Astrocyte (in vitro differentiated cells and primary cell): ENCODE data around the gene AKAIN1. TPM values are rescaled to one million over a fixed set of nuclear protein-coding genes. Genes with fewer than 3 reads are reported as not detected.

Experiments used
- DNase-seq: peaks from one replicate; pipeline ENCODE4 v3.0.0-alpha.2; 2010; ENCODE audit warnings: low read depth
- FAIRE-seq: peaks from 2 replicates; lab custom pipeline; 2011; peaks lifted over from hg19 to GRCh38; lab: Jason Lieb, UNC
- H2AFZ ChIP-seq: 2 replicates; pipeline ENCODE4 v1.6.0; 2012; ENCODE audit warnings: low read depth, low read length, inconsistent platforms
- H3K27ac ChIP-seq: 2 replicates; pipeline ENCODE4 v1.5.1; 2011; ENCODE audit warnings: low read depth, low read length, inconsistent platforms
- H3K27me3 ChIP-seq: 2 replicates; pipeline ENCODE4 v1.6.0; 2011; ENCODE audit warnings: low read length, inconsistent platforms; ENCODE audit not compliant: insufficient read depth
- H3K36me3 ChIP-seq: 2 replicates; pipeline ENCODE4 v1.5.1; 2011; ENCODE audit warnings: low read length, inconsistent platforms; ENCODE audit not compliant: insufficient read depth
- H3K4me1 ChIP-seq: 2 replicates; pipeline ENCODE4 v1.5.1; 2011; ENCODE audit warnings: low read length, inconsistent platforms; ENCODE audit not compliant: insufficient read depth
- H3K4me2 ChIP-seq: 2 replicates; pipeline ENCODE4 v1.6.0; 2012; ENCODE audit warnings: low read length, inconsistent platforms
- H3K4me3 ChIP-seq: 2 replicates; pipeline ENCODE4 v1.5.1; 2011; ENCODE audit warnings: low read depth, mild to moderate bottlenecking, low read length, inconsistent platforms; ENCODE audit not compliant: insufficient read depth
- H3K79me2 ChIP-seq: 2 replicates; pipeline ENCODE4 v1.6.0; 2012; ENCODE audit warnings: mild to moderate bottlenecking, low read length, inconsistent platforms; ENCODE audit not compliant: insufficient read depth
- H3K9ac ChIP-seq: 2 replicates; pipeline ENCODE4 v1.6.0; 2012; ENCODE audit warnings: mild to moderate bottlenecking, low read length, inconsistent platforms
- H3K9me3 ChIP-seq: 2 replicates; pipeline ENCODE4 v1.5.1; 2012; ENCODE audit warnings: low read depth, mild to moderate bottlenecking, low read length, inconsistent platforms; ENCODE audit not compliant: insufficient read depth
- H4K20me1 ChIP-seq: 2 replicates; pipeline ENCODE4 v1.6.0; 2012; ENCODE audit warnings: low read length, inconsistent platforms; ENCODE audit not compliant: insufficient read depth
- H3K27ac Mint-ChIP-seq: one replicate; pipeline ENCODE4 v1.8.0; 2021; ENCODE audit warnings: mild to moderate bottlenecking, mixed read lengths; ENCODE audit not compliant: unreplicated experiment
- H3K27me3 Mint-ChIP-seq: one replicate; pipeline ENCODE4 v1.8.0; 2021; ENCODE audit warnings: low read depth, mixed read lengths; ENCODE audit not compliant: unreplicated experiment
- H3K36me3 Mint-ChIP-seq: one replicate; pipeline ENCODE4 v1.8.0; 2021; ENCODE audit warnings: low read depth, mixed read lengths; ENCODE audit not compliant: unreplicated experiment
- H3K4me1 Mint-ChIP-seq: one replicate; pipeline ENCODE4 v1.8.0; 2021; ENCODE audit warnings: low read depth, mixed read lengths; ENCODE audit not compliant: unreplicated experiment
- H3K4me3 Mint-ChIP-seq: one replicate; pipeline ENCODE4 v1.8.0; 2021; ENCODE audit warnings: mild to moderate bottlenecking, moderate library complexity, mixed read lengths; ENCODE audit not compliant: unreplicated experiment
- H3K9me3 Mint-ChIP-seq: one replicate; pipeline ENCODE4 v1.8.0; 2021; ENCODE audit warnings: mild to moderate bottlenecking, mixed read lengths; ENCODE audit not compliant: unreplicated experiment
- EZH2 ChIP-seq: IDR thresholded peaks from 2 replicates; pipeline ENCODE4 v1.6.1; 2012; ENCODE audit warnings: mild to moderate bottlenecking, low read length, inconsistent platforms; ENCODE audit not compliant: insufficient read depth
- total RNA-seq: library from RNA; stranded (reverse); gene quantifications from 2 replicates; pipeline ENCODE4 v1.2.1, GENCODE V29; 2021
- TF ChIP-seq, protein P1 (sequence below): IDR thresholded peaks from 2 replicates; pipeline ENCODE4 v1.5.1; 2011; ENCODE audit warnings: low read depth, mild to moderate bottlenecking, inconsistent platforms, low read length, moderate library complexity; ENCODE audit not compliant: insufficient read depth

Gene AKAIN1
- total RNA-seq, 1 donor from 2014 or later = not detected

DNA sequence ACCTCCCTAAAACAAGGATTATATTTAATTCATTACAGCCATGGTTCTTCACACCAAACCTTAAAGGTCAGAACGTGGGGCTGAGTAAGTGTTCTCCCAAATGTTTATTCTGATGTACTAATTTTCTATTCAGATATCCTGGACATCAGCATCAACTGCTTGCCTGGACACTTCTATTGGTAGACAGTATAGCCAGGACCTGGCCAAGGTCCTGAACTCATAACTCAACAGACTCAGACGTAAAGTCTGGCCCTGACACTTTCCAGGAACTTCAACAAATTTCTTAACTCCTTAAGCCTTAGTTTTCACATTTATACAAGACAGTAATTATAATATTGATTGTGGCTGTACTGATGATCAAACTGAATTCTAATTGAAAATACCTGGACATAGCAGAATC lies 89.1 kb downstream of the AKAIN1 start:
- H3K36me3 Mint-ChIP-seq = no peaks in the 10 kb centered on the region

DNA sequence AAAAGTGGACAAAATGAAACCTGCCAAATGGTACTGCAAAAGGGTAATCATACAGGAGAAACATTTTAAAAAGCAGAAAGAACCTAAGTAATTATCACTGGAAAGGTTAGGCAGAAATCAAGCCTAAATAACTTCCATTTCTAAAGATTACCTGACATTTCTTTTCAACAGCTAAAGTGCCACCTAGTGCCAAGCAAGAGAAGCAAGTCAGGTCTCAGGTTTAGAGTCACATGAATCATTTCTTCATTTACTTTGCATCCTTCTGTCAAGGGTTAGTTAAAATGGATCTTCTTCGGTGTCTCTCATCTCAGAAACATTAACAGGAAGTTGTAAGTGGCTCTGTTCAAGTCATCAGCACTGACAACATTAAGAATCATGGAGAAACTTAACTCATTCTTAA lies 90.3 kb downstream of the AKAIN1 start:
- peaks cover 2% of the 10 kb centered on the region for H3K9me3 ChIP-seq
- H2AFZ ChIP-seq = no peak overlapping the region
- Mint-ChIP-seq H3K4me1 (no peaks in the 10 kb centered on the region), H3K27ac (no peak overlapping the region), H3K9me3 (no peaks in the 10 kb centered on the region), H3K4me3 (no peak overlapping the region), H3K27me3 (peaks cover 1% of the 10 kb centered on the region), H3K36me3 (no peaks in the 10 kb centered on the region)
- no peak overlapping the region for H3K4me3 ChIP-seq
- no peaks in the 10 kb centered on the region for H3K79me2 ChIP-seq
- no peak overlapping the region for H3K9ac ChIP-seq
- DNase-seq (no peak), FAIRE-seq (no peak)
- no peaks in the 10 kb centered on the region for H4K20me1 ChIP-seq
- H3K4me1 ChIP-seq = no peaks in the 10 kb centered on the region
- H3K36me3 ChIP-seq = no peaks in the 10 kb centered on the region
- H3K27me3 ChIP-seq = no peaks in the 10 kb centered on the region
- H3K27ac ChIP-seq = no peak overlapping the region
- TF ChIP-seq EZH2 = no peak
- H3K4me2 ChIP-seq = no peak overlapping the region

More for the DNA sequence above, 89.1 kb downstream of the AKAIN1 start:
- Histone ChIP-seq H2AFZ (no peak overlapping the region), H3K27ac (no peak overlapping the region), H3K4me2 (no peak overlapping the region), H3K36me3 (no peaks in the 10 kb centered on the region), H3K4me3 (no peak overlapping the region), H4K20me1 (no peaks in the 10 kb centered on the region), H3K79me2 (no peaks in the 10 kb centered on the region), H3K9me3 (peaks cover 1% of the 10 kb centered on the region), H3K4me1 (no peaks in the 10 kb centered on the region), H3K27me3 (no peaks in the 10 kb centered on the region), H3K9ac (no peak overlapping the region)
- DNase-seq (no peak), FAIRE-seq (no peak)
- Mint-ChIP-seq H3K4me3 (no peak overlapping the region), H3K9me3 (no peaks in the 10 kb centered on the region), H3K27me3 (peaks cover 4% of the 10 kb centered on the region), H3K27ac (no peak overlapping the region), H3K4me1 (no peaks in the 10 kb centered on the region)
- no peak for TF ChIP-seq EZH2
- TF ChIP-seq, protein P1, sequence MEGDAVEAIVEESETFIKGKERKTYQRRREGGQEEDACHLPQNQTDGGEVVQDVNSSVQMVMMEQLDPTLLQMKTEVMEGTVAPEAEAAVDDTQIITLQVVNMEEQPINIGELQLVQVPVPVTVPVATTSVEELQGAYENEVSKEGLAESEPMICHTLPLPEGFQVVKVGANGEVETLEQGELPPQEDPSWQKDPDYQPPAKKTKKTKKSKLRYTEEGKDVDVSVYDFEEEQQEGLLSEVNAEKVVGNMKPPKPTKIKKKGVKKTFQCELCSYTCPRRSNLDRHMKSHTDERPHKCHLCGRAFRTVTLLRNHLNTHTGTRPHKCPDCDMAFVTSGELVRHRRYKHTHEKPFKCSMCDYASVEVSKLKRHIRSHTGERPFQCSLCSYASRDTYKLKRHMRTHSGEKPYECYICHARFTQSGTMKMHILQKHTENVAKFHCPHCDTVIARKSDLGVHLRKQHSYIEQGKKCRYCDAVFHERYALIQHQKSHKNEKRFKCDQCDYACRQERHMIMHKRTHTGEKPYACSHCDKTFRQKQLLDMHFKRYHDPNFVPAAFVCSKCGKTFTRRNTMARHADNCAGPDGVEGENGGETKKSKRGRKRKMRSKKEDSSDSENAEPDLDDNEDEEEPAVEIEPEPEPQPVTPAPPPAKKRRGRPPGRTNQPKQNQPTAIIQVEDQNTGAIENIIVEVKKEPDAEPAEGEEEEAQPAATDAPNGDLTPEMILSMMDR = no peak

DNA sequence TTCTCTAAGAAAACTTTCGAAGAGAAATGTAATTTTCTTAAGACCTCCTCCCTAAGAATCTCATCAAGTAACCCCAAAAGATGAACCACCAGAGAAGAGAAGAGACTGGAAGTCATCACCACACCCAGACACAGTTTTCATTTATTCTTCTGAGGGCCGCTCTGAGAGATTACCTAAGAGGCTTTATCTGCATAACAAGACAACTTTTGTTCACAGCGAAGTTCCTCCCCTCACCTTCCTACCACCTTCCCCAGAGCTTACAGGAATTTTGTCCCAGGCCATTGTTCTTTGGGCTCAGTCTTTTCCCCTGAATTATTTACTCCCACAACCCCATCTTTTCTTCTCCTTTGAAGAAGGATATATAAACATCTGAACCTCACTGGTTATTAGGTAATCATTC lies 92.8 kb downstream of the AKAIN1 start:
- no peaks in the 10 kb centered on the region for H3K27me3 Mint-ChIP-seq
- FAIRE-seq (no peak), DNase-seq (no peak)
- no peaks in the 10 kb centered on the region for H3K27me3 ChIP-seq
- no peak overlapping the region for H3K27ac ChIP-seq
- no peaks in the 10 kb centered on the region for H3K4me1 ChIP-seq
- H3K4me1 Mint-ChIP-seq = no peaks in the 10 kb centered on the region
- no peak overlapping the region for H3K4me3 Mint-ChIP-seq
- no peak overlapping the region for H2AFZ ChIP-seq
- H3K9me3 ChIP-seq = peaks cover 2% of the 10 kb centered on the region
- no peaks in the 10 kb centered on the region for H3K79me2 ChIP-seq
- H4K20me1 ChIP-seq = no peaks in the 10 kb centered on the region
- peaks cover 1% of the 10 kb centered on the region for H3K9me3 Mint-ChIP-seq
- H3K4me3 ChIP-seq = no peak overlapping the region
- no peak overlapping the region for H3K27ac Mint-ChIP-seq
- TF ChIP-seq, protein P1 = no peak
- no peak for TF ChIP-seq EZH2
- no peak overlapping the region for H3K4me2 ChIP-seq
- no peak overlapping the region for H3K9ac ChIP-seq
- no peaks in the 10 kb centered on the region for H3K36me3 Mint-ChIP-seq
- H3K36me3 ChIP-seq = no peaks in the 10 kb centered on the region
